SU-DHL-6 (cell line): ENCODE data around the gene SORCS2.

ENCODE experiments used
- CTCF ChIP-seq: fragments of 200-600 bp; sonication (generic); IDR thresholded peaks from one replicate; pipeline ENCODE4 v1.5.1; 2017; ENCODE audit warnings: antibody characterized with exemption, mild to moderate bottlenecking, low read length, moderate library complexity; ENCODE audit not compliant: insufficient read depth, poor library complexity, severe bottlenecking
- EZH2phosphoT487 ChIP-seq: fragments of 200-600 bp; sonication (generic), shearing (Covaris generic); conservative IDR thresholded peaks from 2 replicates; pipeline ENCODE4 v1.6.1; 2018; ENCODE audit warnings: mild to moderate bottlenecking, antibody characterized with exemption, low read length, moderate library complexity, mixed read lengths

- TF ChIP-seq CTCF (no peak), EZH2phosphoT487 (no peak)
Measured at GRCh38 chr4:7522452-7523220, 330.3 kb downstream of the SORCS2 start.
